ENCODE results near the gene PARP4.
"Not testable (repeated sequence)": the region's sequence is repeated elsewhere in the genome, so short reads cannot be mapped to it uniquely, and the experiment has no call there.

The PARP4 gene

GRCh38 chr13:24505256-24505655, 7.3 kb downstream of the PARP4 start:
- no peak for DNase-seq

DNA sequence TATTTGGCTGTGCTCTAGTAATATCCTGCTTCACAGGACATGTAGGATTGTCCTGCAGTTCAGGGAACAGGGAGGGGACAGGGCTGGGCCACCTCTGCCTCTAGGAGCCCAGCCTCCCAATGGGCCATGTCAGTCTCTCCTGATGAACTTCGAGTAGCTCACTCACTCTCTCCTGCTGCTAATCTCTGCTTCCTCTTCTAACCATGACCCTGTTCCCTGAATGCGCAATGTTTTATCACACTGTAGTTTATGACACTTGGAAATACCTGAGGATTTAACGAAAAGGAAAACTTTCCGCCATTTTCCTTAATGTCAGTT, 9.2 kb downstream of the PARP4 start:
- no peak for DNase-seq

DNA sequence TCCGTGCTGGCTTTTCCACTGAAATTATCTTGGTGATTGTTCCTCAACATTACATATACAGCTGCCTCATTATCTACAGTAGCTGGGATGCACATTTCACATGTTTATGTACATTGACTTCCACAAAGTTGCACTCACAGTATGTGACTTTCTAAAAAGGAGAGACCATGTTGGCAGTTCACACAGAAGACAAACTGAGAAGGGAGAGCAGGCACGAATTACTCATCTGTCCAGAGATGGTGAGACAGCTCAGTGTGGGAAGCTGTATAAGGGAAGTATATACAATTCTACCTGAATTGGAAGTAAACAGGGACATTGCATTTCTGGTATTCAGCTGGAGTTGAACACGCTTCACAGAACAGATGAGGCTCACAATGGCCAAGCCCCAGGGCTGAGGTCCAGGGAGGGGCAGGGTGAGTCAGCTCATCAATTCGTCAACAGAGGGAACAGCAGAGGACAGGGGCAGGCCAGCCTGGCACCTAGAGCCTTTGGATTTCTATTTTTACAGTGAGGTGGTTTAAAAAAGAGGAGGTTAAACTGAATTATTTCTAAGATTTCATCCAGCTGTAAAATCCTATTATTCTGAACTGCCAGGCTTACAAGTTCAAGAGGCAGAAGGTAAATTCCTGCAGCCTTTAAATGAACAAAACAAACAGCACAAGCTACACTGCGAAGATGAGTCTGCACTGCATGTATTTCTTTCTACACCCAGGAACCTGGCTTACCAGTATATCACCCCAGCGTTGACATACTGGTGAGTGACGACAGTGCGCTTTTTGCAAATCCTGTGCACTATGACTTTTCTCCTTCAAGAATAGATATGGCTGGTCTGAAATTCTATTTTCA, 9.8 kb downstream of the PARP4 start:
- no peak for DNase-seq

DNA sequence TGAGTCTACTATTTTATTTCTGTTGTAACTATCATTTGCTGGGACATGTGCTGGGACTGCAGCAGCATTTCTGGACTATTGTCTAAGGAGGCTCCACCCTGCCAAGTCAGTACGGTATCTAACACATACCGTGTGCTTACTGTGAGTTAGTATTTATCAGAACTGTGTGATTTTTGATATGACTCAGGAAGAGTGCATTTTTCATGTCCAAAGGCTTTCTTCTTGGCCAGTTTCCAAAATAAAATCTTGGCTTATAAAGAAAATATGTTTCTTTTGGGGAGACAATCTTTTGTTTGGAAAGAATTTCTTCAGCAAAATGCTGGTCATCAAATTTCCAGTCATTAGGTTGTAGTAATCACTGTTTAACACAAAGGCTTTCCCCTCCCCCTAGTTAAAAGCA, 11.6 kb downstream of the PARP4 start:
- DNase-seq, result no peak

- no peak for DNase-seq
These were observed 14.8 kb downstream of the PARP4 start for GRCh38 chr13:24497742-24498141.

GRCh38 chr13:24496295-24496694, 16.3 kb downstream of the PARP4 start:
- not testable (repeated sequence) for DNase-seq

GRCh38 chr13:24495151-24495729, 17.3 kb downstream of the PARP4 start:
- DNase-seq, result no peak

GRCh38 chr13:24493356-24493755, 19.2 kb downstream of the PARP4 start:
- DNase-seq, result no peak

DNA sequence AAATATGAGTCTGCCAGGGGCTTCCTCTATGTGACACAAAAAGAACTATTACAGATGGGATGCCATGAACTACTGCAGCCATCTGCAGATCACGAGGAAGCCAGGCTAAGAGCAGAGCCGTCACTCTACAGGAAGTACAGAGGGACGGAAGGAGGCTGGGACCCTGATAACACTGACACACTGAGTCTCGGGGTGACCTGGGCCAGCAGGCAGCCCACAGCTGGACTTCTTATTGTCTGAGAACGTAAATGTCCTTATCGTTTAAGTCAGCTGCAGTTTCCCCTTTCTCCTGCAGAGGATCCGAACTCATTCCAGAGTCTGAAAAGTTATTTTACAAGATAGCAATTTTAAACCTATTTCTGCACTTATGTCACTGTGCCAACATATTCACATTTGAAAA, 20.7 kb downstream of the PARP4 start:
- DNase-seq, result no peak

- DNase-seq, result no peak
These were observed 22.9 kb downstream of the PARP4 start for GRCh38 chr13:24489721-24490120.

DNA sequence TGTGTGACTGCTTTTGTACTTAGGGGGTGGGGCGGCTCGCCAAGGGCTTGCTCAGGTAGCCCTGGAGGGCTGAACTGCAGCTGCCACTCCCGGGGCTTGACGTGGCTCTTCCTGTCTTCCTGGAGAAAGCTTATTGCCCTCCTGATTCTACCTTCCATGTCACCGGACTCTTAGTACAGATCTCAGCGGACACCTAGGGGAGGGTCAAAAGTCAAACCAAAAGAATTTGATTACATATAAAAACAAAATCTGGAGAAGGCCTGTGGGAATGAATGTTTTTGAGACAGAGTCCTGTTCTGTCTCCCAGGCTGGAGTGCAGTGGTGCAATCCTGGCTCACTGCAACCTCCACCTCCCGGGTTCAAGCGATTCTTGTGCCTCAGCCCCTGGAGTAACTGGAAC, 24.5 kb downstream of the PARP4 start:
- not testable (repeated sequence) for DNase-seq

- DNase-seq, result not testable (repeated sequence)
These were observed 26.4 kb downstream of the PARP4 start for GRCh38 chr13:24486017-24486657.

DNA sequence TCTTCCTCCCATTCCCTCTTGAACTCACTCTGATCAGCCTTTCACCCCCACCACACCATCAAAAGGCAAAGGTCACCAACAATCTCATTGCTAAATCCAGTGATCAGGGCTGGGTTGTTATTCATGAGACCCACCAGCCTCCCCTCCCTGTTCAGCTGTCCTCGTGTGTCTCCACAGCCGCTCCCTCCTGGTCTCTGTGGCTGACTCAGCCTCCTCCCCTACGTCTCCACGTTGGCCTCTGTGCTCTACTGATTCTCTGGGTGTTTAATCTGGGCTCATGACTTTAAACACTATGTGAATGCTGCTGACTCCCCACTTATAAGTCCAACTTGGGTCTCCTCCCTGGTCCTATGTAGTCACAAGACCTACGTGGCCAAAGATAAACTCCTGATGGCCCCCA, 38.9 kb downstream of the PARP4 start:
- no peak for DNase-seq

DNA sequence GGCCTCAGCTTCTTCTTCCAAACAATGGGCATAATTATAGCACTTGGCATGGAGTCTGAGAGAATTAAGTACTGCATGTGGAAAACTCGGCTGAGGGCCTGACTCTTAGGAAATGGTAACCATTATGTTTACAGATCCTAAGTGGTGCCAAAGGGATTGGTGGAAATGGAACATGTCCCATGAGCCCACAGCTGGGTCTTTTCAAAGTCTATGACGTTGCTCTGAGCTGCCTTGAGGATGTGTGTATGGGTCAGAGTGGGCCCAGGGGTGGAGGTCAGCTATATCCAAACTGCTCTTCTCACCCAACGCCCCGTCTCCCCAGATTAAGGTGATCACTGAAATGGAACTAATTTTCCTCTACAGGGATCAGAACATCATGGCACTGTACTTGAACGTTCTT, 40.4 kb downstream of the PARP4 start:
- not testable (repeated sequence) for DNase-seq

DNA sequence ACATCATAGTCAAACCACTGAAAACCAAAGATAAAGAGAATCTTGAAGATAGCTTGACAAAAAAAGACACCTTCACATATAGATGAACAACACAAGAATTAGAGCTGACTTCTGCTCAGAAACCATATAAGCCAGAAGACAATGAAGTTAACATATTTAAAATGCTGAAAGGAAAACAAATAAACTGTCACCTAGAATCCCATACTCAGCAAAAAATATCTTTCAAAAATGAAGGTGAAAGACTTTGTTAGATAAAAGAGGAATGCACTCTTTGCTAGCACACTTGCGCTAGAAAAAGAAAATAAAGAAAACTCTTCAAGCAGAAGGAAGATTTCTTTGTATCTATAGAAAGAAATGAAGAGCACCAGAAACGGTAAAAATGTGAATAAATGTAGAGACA, 49.5 kb downstream of the PARP4 start:
- DNase-seq, result no peak

GRCh38 chr13:24460256-24460655, 52.3 kb downstream of the PARP4 start:
- DNase-seq, result no peak

- DNase-seq, result no peak
These were observed 52.9 kb downstream of the PARP4 start for GRCh38 chr13:24459726-24460125.

DNA sequence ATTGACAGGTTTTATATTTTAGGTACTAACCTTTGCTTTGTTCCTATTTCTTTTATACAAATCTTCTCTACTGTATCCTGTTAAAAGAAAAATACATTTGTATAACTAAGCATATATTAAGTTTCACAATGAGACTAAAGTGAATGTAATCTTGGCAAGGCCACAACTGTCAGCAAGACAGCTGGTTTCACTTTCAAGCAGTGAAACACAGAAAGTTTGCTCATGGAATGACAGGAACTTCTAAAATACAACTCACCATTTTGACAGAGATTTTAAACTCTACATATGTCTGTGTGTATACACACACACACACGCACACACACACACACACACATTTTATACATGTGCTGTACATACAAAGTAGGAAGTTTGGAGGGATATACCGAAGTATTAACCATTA, 53.3 kb downstream of the PARP4 start:
- DNase-seq, result no peak

DNA sequence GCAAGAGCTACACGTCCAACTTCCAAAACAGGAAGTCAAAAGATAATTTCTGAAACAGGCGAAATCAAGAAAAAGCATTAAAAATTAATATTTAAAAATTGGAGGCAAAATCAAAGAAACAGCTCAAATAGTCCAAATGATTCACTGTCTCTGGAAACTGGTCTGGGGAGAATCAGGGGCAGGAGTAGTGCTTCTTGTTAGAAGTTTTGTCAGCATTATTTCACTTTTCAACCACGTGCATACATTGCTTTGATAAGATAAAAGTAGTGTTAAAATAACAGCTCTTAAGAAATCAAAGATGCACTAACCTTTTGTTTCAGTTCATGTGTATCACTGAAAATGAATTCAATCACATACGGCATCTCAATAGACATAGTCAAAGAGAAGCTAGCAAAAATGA, 53.8 kb downstream of the PARP4 start:
- no peak for DNase-seq

DNA sequence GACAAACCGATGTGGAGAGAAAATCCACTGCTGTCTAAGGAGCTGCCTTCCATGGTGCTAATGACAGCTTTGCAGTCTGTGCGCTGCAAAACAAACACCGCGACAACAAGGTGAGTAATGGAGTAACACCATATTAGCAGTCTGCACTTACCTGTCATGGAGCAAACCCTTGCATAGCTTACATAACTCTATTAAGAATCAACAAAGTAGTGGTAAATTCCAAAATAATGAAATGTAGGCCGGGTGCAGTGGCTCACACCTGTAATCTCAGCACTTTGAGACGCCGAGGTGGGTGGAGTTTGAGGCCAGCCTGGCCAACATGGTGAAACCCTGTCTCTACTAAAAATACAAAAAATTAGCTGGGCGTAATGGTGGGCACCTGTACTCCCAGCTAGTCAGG, 56.2 kb downstream of the PARP4 start:
- DNase-seq, result no peak

- DNase-seq, result no peak
These were observed 58.5 kb downstream of the PARP4 start for GRCh38 chr13:24454056-24454455.

GRCh38 chr13:24452044-24452443, 60.5 kb downstream of the PARP4 start:
- DNase-seq, result no peak

GRCh38 chr13:24450530-24450929, 62.0 kb downstream of the PARP4 start:
- no peak for DNase-seq

- not testable (repeated sequence) for DNase-seq
These were observed 67.7 kb downstream of the PARP4 start for GRCh38 chr13:24444851-24445250.

Measured in CD4-positive, alpha-beta T cell treated with Interleukin-15 for 1 hour (primary cell).